HG03060 (cell line): ENCODE measurements around the gene HDGFL2.

ENCODE experiments used
- ATAC-seq: cut with Tn5 transposase; IDR thresholded peaks from one replicate; pipeline ENCODE4 v1.9.1; 2021; ENCODE audit warnings: low read depth, moderate number of reproducible peaks; ENCODE audit not compliant: unreplicated experiment

Gene HDGFL2

DNA sequence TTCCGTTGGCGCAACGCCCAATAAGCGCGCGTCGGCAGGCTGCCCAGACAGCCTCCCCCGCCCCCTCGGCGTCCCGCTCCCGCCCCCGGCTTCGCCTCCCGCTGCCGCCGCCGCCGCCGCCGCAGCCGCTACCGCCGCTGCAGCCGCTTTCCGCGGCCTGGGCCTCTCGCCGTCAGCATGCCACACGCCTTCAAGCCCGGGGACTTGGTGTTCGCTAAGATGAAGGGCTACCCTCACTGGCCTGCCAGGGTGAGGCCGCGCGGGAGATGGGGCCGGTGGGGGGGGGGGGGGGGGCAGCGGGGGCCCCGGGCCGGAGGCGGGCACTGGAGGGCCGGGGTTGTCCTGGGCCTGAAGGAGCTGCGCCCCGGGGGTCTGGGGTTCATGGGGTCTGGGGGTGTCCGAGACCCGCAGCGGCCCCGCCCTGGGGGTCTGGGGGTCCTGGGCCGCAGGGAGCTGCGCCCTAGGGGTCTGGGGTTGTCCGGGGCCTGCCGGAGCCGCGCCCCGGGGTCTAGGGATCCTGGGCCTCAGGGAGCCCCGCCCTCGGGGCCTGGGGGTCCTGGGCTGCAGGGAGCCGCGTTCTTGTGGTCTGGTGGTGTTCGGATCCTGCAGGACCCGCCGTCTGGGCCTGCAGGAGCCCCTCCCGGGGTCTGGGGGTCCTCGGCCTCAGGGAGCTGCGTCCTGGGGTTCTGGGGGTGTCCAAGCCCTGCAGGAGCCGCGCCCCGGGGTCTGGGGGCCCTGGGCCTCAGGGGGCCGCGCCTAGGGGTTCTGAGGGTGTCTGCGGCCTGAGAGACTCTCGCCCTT, at the start of gene HDGFL2:
Gene HDGFL2, plus strand, starts transcription at position 124 of the 801 bp plus-strand sequence. Its CDS starts 54 bp downstream, at position 178.
- ATAC-seq, result no peak

DNA sequence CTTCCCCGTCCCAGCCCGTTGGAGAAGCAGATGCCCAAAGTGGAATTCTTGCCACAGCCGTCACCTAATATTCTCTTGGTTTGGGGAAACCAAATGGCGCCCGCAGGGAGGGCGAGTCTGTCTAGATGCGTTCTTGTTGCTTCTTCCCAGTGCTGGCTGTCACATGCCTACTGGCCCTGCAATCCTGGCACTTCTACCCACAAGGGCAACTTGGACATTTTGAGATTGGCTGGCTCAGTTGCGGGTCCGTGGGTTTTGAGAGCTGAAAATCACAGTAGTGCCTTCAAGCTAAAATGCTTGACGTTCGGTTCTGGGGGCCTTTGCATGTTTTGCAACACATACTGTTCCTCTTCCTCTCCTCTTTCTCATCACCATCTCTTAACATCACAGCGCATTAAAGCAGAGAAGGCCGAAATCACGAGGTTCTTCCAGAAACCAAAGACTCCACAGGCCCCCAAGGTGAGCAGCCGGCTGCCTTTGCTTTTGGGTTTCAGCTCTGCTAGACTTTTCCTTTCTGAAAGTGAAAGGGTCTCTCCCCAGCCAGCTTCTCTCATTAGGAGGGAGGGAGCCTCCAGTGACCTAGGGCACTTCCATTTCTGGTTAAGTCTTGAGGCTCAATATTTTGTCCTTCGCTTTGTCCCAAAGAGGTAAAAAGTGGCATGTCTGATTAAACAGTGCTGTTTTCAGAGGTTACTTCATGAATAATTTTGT, 48.5 kb upstream of the HDGFL2 start:
- ATAC-seq, result no peak

DNA sequence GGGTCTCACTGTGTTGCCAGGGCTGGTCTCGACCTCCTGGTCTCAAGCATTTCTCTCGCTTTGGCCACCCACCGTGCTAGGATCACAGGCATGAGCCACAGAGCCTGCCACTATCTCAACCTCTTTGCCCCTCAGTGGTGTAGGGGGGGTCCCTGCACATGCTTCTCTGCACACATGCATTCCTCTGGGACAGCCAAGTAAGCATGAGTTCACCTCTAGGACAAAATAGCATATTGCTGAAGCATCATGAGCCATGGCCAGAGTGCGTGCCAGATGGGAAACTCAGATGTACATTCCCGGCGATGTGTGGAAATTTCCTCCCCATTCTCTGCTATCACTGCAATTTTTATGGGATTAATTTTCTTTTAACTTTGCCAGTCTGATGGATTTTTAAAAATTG, 46.6 kb upstream of the HDGFL2 start:
- no peak for ATAC-seq

DNA sequence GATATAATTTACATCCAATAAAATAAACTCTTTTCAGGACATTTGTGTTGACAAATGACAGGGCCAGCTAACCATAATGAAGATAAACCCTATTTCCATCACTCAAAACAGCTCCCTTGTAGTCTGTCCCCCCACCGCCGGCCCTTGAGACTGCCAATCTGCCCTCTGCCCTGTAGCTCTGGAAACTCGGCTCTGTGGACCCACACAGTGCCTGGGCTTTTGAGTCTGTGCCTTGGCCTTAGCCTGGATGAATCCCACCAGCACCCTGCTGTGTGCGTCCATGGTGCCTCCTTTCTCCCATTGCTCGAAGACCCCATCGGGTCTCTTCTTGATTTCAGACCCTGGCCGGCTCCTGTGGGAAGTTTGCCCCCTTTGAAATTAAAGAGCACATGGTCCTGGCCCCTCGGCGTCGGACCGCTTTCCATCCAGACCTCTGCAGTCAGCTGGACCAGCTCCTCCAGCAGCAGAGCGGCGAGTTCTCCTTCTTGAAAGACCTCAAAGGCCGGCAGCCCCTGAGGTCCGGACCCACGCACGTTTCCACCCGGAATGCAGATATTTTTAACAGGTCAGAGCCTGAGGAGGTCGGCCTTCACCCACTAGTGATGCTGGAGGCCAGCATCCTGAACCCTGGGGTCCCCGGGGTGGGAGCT, 43.6 kb upstream of the HDGFL2 start:
- ATAC-seq, result no peak

DNA sequence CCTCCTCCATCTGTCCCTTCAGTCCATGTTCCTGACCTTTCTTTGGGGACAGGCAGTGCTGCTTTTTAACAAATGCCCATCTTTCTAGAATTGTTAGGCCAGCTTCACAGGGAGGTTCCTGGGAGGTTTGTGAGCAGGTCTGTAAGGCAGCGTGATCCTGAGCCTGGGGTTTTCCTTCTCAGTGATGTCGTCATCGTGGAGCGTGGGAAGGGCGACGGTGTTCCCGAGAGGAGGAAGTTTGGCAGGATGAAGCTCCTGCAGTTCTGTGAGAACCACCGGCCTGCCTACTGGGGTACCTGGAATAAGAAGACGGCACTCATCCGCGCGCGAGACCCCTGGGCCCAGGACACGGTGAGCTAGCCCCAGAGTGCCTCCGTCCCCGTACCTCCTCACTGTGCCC, 42.8 kb upstream of the HDGFL2 start:
- ATAC-seq, result no peak

DNA sequence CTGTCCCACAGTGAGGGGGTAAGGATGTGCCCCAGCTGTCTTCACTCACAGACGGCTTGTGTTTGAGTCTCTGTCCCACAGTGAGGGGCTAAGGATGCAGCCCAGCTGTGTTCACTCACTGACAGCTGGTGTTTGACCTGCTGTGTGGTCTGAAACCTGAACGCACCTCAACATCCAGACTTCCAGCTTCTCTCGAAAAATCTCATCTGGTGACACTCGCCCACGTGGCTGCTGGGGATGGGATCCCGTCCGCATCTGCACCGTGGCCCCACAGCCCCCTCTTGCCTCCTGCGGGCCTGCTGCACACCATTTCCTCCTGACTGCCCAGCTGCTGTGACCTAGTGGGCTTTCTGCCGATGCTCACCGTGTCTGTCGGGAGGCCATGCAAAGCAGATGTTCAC, 42.3 kb upstream of the HDGFL2 start:
- no peak for ATAC-seq

DNA sequence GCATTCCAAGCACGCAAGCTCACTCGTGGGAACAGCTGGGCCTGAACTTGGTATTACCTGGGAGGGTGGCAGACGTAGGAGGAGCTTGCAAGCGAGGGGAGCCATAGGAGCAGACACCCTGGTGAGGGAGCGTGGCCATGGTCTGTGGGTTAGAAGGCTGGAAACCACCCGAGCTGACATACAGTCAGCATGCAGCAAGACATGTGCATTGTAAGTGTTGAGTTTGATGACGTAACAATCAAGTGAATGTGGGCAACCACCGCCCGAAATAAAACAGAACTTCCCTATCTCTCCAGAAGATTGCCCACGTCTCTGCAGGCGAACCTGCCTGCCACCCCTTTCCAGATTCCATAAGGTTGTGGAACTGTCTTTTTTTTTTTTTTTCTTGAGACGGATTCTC, 41.3 kb upstream of the HDGFL2 start:
- no peak for ATAC-seq

DNA sequence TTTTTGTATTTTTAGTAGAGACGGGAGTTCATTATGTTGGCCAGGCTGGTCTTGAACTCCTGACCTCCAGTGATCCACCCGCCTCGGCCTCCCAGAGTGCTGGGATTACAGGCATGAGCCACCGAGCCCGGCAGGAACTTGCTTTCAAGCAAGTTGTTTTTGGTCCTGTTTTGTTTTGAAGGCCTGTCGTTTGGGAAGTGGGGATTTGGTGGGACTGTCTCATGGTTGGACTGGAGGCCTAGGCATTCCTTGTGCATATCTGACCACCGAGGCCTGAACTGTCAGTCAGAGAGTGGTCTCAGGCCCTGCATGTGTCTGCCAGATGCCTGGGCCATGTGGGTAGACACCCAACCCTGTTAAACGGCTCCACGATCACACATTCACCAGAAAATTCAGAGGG, 40.8 kb upstream of the HDGFL2 start:
- ATAC-seq, result no peak

DNA sequence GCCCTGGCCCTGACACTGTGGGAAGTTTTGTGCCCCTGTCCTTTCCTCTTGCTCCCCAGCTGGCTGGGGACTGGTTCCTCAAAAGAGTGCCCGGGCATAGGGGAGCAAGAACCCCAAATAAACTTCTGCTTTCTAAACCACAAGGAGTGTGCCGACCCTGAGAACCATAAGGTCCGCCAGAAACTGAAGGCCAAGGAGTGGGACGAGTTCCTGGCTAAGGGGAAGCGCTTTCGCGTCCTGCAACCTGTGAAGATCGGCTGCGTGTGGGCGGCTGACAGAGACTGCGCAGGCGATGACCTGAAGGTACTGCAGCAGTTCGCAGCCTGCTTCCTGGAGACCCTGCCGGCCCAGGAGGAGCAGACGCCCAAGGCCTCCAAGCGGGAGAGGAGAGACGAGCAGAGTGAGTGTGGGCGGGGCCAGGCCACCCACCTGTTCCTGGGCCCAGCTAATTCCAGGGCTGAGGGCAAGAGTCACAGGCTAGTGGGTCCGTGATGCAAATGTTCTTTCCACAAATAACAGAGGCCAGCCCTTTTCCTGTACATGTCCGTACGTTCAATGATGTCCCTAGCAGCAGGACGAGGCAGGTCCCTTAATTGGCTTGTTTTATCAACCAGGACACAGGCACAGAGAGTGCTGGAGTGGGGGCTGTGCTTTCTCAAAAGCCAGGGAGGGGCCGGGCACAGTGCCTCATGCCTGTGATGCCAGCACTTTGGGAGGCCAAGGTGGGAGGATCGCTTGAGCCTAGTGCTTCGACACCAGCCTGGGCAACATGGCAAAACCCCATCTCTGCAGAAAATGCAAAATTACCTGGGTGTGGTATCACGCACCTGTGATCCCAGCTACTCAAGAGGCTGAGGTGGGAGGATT, 40.1 kb upstream of the HDGFL2 start:
- no peak for ATAC-seq

DNA sequence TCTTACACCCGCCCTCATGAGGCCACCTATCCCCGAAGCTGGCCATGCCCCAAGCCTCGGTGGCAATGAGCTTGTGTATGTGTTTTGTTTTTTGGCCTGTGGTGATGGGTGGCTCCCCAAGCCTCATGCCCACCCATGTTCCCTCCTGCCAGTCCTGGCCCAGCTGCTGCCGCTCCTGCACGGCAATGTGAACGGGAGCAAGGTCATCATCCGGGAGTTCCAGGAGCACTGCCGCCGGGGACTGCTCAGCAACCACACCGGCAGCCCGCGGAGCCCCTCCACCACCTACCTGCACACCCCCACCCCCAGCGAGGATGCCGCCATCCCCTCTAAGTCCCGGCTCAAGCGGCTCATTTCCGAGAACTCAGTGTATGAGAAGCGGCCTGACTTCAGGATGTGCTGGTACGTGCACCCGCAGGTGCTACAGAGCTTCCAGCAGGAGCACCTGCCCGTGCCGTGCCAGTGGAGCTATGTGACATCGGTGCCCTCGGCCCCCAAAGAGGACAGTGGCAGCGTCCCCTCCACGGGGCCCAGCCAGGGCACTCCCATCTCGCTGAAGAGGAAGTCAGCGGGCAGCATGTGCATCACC, 39.1 kb upstream of the HDGFL2 start:
- ATAC-seq, result no peak

DNA sequence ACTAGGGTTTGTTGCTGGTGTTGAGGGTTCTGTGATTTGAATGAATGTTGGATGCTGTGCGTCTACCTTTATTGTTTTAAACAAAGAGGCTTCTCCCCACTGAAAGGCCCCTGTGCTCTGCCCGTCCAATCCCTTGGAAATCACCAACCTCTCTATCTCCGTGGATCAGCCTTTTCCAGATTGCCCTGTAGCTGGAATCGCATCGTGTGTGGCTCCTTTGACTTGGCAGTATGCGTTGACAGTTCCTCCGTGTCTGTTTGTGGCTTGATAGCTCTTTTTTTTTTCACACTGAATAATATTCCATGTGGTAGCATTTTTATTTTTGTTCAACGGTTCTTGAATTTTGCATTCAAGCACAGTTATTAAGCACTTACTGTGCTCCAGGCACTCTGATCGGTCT, 37.7 kb upstream of the HDGFL2 start:
- no peak for ATAC-seq

DNA sequence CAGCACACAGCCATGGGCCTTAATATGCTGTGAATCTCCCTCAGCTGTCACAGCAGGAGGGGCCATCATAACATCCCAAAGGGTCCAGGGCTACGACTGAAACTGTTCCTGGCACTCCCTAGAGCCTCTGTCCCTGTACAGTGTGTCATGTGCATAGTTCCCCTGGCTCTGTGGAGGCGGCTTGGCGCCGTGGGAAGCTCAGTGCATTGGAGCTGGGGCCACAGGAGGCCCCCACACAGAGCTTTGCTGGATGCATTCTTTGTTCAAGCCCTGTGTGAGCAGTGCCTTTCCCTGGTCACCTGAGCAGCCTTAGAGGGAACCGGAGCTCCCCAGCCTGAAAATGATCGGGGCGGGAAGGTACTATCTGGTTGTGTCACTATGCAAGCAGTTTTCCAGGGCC, 35.9 kb upstream of the HDGFL2 start:
- no peak for ATAC-seq

DNA sequence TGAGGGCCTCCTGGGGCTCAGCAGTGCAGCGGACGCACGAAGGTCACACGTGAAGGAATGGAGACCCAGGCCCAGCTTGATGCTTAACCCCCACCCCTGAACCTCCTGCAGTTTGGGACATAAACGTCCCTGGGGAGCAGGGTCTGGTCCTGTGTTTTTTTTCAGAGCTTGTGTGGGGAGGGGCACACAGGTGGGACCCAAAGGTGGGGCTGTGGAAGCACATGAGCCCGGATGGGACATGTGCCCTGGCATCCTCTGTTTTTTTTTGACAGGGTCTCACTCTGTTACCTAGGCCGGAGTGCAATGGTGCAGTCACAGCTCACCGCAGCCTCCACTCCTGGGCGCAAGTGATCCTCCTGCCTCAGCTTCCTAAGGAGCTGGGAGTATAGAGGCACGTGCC, 35.0 kb upstream of the HDGFL2 start:
- ATAC-seq, result no peak

DNA sequence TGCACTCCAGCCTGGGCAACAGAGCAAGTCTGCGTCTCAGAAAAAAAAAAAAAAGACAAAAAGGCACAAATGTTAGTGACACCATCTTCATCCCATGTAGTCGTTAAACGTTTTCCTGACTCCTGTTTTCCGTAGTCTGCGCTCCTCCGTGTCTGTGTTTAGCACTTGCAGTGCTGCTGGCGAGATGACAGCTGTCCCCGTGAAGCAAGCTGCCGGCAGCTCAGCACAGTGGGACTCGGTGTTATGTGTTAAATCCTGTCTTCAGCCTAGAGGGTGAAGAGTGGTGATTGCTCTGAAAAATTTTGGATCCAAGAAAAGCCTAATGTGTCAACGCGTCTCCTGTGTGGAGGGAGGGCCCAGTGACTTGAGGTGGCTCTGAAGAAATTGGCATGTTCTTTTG, 32.9 kb upstream of the HDGFL2 start:
- no peak for ATAC-seq

DNA sequence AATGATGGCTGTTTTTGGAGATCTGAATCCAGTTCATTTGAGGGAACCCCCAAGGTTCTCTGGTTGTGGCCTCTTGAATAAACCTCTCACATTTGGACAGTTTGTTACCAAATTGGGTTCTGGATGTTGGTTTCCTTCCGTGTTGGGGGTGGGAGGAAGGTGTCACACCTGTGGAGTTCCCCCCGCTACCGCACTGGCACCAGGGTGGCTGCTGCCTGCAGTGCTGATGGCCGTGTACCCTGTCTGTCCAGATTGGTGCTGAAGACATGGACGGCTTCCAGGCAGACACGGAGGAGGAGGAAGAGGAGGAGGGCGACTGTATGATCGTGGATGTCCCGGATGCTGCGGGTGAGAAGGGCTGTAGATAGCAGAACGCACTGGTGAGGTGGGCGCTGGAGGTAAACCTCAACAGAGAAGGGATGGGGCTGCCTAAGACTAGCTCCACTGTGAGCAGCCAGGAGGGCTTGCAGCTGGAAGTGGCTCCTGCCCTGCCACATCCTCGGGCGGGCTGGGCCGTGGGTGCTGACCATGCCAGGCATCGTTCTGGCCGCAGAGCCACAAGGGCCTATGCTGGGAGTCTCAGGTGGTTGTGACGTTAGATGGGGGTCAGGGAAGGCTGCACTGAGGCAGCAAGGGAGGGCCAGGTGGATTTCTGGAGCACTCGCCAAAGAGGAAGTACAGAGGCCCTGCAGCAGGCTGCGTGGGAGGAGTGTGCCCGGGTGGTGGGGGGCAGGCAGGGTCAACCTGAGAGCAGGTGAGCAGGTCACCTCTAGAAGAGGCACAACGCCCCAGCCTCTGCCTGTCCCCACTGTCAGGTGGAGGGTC, 29.9 kb upstream of the HDGFL2 start:
- ATAC-seq, result no peak

DNA sequence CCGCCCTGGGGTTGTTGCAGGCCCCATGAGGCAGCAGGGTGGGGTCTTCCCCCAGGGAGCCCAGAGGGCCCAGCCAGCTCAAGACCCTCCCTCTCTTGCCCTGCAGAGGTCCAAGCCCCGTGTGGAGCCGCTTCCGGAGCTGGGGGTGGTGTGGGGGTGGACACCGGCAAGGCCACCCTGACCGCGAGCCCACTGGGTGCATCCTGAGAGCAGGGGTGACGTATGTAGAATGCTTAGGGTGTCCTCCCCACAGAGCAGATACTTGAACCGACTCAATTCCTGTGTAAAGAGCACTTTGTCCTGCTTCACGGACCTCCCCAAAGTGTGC, 29.3 kb upstream of the HDGFL2 start:
- no peak for ATAC-seq

DNA sequence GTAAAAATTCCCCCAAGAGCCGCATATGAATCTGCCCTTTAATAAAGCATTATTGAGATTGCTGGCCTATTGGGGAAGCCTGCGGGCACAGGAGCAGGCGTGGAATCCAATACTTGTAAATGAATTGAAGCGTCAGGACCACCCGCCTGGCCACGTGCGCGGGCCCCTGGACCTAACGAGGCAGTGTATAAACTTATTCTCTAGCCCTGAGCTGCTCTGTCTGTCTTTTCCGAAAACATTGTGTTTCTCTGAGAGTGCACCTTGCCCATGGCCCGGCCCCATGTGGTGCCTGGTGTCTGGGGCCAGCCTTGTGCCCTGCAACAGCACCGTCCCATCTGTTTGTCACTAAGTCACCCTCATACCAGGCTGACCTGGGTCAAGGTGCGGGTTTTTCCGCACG, 28.9 kb upstream of the HDGFL2 start:
- no peak for ATAC-seq

DNA sequence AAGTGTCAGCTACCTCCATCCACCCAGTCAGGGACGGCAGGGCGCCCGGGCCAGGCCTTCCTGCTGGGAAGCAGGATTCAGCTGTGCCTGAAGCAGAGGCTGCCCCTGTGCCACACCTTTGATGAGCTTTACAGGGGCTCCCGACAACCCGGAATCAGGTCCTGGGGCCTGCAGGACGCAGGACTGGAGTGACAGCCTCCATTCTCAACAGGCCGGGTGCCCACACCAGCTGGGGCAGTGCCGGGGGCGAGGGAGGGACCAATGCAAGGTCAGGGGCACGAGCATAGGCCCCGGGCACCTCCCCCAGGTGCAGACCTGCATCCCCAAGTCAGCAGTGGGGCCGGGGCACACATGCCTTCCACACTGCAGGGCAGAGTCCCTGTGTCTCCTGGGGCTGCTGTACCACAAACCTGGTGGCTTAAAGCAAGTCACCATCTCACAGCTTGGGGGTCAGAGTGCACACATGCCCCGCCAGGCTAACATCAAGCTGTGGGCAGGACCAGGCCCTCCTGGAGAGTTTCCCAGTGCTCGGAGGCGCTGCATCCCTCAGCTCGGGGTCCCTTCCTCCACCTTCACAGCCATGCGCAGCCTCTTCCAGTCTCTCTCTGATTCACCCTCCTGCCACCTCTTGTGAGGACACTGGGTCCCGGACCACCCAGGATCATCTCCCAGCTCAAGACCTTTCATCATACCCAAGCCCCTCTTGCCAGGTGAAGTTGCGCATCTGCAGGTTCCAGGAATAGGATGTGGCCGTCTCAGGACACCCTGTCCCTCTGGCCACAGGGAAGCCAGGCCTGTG, 27.9 kb upstream of the HDGFL2 start:
- no peak for ATAC-seq
